HL-60/S4 (cell line): ENCODE results near the gene EIF1AD.
"Not testable (repeated sequence)": the region's sequence is repeated elsewhere in the genome, so short reads cannot be mapped to it uniquely, and the experiment has no call there.

Experiments used
- in situ Hi-C: fragments of 300-500 bp; cut with MboI; formaldehyde crosslinking; loops from 2 replicates; pipeline ENCODE4 v1.14.3; 2022; ENCODE audit warnings: low sequenced_read_pairs

The EIF1AD gene, protein sequence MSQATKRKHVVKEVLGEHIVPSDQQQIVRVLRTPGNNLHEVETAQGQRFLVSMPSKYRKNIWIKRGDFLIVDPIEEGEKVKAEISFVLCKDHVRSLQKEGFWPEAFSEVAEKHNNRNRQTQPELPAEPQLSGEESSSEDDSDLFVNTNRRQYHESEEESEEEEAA

DNA sequence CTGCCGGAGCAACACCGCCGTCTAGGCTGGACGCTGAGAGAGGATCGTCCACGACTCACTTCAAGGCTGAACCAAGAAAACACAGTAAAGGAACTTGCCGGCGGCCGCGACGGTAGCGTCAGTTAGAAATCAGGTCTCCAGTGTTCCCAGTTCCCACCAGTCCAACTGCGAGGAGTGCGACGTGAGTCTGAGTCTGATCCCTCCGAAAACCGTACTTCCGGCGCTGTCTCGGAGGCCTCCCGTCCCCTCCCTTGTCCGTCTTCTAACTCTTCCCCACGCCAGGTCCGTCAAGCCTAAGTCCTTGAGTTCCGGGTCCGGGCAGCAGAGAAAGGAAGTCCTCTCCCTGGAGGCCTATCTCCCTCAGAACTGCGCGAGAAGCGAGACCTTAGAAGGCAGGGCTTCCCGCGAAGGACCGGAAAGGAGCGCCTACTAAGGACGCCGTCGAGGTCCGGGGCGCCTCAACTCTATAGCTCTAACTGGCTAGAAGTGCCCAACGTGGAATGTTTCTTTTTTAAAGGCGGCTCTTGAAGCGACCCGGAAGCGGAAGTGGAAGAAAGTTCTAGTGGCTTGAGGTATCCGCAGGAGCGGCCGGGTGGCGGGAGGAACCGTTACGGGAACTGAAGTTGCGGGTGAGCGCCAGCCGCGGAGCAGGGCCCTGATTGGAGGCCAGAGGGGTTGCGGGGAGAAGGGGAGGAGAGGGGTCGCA is at the start of gene EIF1AD, which contains the start of gene BANF1:
Gene EIF1AD (minus strand): TSS at position 216 of the 706 bp plus-strand sequence. CDS start 1,768 bp downstream, outside the sequence.
Gene BANF1 (plus strand): TSS at position 562 of the 706 bp plus-strand sequence. CDS start 748 bp downstream, outside the sequence.
- in situ Hi-C loops, result no loop called here

DNA sequence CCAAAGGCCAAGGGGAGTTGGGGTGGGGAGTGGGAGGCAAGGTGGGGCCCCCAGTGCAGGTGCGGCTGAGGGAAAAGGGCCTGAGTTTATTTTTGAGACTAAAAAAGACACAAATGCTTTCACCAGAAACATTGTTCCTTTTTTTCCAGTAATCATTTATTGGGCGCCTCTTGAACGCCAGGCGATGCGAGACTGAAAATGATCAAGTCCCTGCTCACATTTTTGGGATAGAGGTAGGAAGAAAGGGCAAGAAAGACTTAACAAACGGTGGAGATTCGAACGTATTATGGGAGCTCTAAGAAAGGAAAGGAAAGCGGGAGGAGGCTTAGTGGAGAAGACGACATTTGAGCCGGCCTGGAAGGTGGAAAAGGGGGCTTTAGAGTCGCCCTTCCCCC is 49.4 kb upstream of the EIF1AD start:
- in situ Hi-C loops, result no loop called here

DNA sequence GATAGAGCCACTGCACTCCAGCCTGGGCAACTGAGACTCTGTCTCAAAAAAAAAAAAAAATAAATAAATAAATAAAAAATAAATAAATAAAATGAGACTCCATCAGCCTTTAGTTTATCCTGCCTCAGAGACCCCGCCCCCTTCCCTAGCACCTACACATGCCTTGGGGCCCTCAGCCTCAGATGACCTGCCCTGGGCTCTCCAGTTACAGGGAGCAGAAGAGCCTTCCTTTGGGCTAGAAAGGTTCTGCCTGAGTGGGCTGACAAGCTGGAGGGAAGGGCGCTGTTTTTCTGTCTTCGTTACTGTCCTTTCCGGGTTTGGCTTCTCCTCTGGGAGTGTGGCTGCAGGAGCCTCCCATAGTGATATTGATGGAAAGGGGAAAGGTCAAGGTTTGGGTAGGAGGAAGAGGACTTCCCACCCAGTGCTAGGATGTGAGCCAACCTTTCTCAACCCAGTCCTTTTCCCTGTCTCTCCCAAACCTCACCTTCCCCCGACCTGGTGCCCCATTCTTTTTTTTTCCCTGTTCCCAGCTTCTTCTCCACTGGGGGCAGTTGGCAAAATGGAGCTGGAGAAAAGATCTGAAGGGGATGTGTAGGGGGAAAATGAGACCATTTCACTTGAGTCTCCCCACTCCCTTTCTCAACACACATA is 48.7 kb upstream of the EIF1AD start:
- in situ Hi-C loops, result no loop called here

DNA sequence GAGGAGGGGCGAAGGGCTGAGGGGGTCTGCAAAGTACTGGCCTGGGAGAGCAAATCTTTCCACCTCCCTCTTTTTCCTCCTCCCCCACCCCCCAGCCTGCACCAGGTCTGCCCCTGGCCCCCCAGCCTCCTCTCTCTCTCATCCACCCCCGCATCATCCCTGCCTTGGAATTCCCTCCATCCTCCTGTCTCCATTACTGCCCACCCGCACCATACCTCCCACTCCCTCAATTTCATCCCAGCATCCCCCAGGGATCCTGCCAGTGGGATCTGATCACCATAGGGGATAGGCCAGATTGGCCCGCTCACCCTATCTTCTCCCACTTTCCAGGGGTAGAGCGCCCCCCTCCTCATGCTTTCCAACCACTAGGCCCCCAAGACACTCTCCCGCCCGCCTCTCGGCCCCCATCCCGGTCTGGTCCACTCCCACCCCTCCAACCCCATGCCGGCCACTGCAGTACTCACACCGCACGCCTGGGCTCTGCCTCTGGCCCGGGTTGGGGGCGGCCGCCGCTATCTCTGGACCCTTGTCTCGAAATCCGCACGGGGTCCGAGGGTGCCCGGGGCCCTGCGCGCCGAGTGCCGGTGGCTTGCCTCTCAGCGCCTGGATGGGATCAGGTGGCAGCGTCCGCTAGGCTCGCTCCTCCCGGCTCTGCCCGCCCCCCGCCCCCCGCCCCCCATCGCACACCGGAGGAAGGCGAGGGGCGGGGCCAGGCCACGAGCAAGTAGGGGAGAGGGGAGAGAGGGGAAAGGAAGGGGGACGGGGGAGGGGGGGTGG is 46.8 kb upstream of the EIF1AD start, which contains the start of gene GAL3ST3:
Gene GAL3ST3 (minus strand): TSS at position 615 of the 777 bp plus-strand sequence. CDS start 3,746 bp downstream, outside the sequence.
- in situ Hi-C loops, result no loop called here

DNA sequence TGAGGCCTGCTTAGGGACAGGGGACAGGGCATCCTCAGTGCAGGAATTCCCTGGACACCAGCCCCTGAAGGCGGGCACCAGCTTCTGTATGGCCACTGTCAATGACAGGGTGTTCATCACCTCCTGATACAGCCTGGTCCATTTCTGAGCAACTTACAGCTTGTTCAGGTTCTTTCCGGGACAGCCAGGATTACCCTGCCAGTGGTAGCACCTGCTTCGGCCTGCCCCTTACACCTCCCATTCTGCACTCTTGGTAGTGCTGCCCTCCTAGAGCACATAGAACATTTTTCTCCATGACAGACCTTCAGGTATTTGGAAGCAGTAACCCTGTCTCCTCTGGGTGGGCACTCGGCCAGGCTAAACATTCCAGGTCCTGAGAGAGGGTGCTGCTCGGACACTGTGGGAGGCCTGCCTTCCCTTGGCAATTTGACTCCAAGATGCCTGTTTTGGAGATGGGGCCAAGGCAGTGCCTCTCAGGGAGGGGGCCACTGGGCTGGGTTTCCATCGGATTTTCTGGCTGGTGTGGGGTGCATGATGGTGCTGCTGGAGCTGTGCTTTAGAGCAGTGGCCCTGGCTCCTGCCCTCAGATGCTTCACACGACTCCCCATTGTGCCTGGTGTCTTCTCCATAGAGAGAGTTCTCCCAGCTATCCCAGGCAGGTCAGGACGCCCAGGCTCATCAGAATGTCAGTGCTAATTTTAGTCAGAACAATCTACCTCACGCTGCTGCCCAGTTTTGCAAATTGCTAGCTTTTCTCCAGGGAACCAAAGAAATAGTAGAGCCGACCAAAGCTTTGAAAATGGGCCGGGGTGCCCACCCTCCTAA is 45.8 kb upstream of the EIF1AD start:
- in situ Hi-C loops, result no loop called here

DNA sequence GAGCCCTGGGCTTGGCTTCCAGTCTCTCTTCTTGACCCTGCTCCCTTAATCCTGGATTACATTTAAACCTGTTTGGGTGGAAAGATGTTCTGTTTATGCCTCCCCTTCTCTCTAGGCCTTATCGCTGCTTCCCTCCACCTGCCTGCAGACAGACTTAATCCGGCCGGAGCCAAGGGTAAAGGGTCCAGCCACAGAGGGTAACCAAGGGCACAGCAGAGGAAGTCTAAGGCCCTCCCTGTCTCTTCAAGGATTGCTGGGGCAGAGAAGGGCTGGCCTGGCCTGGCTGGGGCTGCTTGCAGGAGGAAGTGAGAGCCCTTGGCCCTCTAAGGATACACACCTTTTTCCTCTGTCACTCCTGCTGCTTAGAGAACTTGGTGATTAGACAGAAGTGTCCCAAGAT is 44.9 kb upstream of the EIF1AD start:
- in situ Hi-C loops, result no loop called here

DNA sequence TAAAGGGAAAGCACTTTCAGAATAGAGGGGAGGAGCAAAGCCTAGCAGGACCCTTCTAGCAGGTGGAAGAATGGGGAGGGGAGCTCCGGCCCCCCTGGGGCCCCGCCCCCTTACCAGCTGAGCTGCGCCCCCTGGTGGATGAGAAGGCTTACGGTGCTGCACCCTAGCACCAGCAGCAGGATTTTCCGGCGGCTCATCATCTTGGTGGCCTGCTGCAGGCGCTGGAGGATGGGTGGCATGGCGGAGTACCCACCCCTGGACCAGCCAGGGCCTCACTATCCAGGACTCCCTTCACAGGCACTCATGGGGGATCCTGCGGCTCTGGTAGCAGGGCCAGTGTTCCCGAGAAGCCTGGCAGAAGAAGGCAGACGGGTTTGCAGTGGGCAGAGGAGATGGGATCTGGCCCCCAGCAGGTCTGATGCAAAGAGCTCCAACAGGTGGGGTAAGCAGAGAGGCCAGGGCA is 43.3 kb upstream of the EIF1AD start:
- in situ Hi-C loops, result no loop called here

DNA sequence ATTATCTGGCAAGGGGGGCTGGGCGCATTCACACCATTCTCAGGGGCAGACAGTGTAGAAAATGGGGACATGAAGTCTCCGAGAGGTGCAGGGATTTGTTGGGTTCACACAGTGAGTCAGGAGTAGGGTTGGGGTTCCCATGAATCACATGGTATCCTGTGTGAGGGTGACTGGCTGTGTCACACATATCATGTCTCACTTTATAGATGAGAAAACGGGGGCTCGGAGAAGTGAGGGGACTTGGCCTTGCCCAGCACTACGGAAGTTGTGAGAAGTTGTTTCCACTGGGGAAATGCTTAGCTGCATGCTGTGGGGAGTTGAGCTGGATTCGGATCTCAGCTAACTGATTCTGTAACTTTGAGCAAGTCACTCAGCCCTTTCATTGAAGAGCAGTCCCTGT is 42.8 kb upstream of the EIF1AD start:
- in situ Hi-C loops, result no loop called here

DNA sequence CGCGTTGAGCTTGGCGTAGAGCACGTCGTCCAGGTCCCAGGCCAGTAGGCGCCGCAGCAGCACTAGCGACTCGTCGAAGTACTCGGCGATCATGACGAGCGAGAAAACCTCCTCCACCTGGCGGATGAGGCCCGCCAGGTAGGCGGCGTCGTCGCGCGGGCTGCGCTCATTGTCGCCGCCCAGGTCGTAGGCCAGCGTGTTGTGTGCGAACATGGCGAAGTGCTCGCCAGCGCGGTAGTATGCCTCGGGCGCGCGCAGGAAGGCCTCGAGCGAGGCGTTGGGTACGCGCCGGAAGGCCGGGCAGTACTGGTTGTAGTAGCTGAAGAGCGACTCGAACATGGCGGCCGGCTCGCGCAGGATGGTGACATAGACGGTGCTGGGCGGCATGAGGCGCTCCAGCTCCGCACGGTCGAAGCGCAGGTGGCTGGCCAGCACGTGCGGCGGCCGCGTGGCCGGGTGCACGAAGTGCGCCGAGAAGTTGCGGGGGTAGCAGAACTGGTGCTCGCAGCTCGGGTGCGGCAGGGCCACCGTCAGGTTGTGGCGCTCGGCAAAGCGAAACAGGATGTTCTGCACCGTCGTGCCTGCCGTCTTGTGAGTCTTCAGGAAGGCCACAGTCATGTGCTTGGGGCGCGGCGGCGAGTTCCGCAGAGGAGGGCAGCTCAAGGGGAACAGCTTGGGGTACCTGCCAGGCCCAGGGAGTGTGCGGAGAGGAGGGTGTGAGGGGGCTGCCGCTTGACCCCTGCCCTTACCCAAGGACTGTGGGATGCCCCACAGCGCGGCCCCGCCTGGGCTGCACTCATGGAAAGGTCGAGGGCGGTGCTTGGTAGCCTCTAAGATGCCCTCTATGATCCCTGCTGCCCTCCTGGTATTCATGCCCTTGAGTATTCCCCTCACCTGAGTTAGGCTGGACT is 41.3 kb upstream of the EIF1AD start:
- in situ Hi-C loops, result no loop called here

DNA sequence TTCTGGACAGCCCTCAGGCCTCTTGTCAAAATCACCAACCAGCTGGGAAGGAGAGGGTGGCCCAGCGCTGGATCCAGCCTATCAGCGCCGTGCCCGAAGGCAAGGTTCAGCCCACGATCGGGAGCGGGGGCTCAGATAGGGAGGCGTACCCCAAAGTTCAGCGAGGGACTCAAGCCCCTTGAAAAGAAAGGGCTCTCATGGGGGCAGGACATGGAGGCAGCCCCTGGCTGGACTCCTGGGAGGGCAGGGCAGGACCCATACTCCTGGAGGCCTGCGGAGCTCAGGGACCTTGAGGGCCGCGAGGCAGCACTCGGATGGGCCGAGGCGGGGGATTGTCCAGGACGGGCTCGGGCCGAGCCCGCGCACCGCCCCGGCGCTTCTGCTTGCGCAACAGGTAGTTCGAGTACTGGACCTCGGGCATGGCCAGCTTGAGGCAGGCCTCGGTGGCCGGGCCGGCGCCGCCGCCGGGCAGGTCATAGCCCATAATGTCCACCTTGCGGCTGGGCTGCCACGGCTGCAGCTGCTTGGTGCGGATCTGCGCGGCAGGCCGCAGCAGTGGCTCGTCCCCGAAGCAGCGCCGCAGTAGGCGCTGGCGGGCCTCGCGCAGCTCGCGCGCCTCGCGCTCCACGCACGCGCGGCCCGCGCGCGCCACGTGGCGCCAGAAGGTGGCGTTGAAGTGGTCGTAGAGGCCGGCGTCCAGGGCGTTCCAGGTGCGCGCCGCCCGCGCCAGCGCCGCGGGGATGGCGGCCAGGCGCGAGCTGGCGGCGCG is 40.5 kb upstream of the EIF1AD start:
- in situ Hi-C loops, result no loop called here

DNA sequence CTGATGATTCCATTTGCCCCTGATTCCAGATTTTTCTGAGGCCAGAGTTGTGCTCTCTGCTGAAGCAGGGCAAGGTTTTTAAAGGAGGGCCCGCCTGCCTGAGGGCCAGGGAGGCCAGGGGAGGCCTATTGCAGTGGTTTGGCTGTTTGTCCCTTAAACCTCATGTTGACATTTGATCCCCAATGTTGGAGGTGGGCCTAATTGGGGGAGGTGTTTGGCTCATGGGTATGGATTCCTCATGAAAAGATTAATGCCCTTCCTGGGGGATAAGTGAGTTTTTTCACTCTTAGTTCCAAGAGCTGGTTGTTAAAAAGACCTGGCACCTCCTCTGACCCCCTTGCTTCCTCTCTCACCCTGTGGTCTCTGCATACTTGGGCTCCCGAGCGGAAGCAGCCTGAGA is 37.8 kb upstream of the EIF1AD start:
- in situ Hi-C loops, result no loop called here

DNA sequence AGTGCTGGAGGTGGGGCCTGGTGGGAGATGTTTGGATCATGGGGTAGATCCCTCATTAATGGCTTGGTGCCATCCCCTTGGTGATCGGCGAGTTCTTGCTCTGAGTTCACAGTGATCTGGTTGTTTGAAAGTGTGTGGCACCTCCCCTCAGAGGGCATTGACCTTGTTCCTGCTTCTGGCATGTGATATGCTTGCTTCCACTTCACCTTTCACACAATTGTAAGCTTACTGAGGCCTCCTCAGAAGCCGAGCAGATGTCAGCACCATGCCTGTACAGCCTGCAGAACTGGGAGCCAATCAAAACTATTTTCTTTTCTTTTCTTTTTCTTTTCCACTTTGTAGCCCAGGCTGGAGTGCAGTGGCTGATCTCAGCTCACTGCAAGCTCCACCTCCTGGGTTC is 35.4 kb upstream of the EIF1AD start:
- in situ Hi-C loops, result no loop called here

DNA sequence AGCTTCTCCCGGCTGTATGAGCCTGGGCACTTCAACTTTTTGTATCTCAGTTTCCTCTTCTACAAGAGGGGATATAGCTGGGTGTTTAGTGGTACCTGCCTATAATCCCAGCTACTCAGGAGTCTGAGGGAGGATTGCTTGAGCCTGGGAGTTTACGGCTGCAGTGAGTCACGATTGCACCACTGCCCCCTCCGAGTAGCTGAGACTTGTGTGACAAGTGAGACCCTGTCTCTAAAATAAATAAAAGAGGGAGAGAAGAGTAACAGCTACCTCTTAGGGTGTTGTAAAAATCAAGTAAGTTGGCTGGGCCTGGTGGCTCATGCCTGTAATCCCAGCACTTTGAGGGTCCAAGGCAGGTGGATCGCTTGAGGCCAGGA is 34.4 kb upstream of the EIF1AD start:
- in situ Hi-C loops, result no loop called here

DNA sequence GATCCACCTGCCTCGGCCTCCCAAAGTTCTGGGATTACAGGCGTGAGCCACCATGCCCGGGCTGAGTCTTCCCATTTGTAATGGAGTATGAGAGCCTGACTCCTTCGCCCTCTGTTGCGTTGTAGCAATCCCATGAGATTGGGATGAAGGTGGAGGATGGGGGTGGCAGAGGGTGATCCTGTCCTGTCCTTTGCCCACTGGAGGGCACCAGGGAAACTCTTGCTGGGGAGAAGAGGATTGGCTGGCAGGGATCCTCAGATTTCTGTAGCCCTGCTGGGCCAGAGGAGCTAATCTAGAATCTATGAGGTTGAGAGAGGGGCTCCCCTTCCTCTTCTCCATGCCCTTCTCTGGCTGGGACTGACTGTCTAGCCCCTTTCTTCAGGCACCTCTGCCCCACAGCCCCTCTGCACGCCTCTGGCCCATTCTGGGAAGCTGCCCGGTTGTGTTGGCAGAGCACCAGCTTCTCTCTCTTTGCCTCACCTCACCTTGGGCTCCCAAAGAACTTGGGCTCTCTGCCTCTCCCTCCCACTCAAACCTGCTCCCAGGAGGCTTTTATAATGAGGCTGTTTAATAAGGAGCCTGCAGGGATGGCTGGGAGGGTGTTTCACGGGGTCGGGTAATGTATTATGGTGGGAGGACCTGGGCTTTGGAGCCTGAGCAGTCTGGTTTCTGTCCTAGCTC is 33.8 kb upstream of the EIF1AD start:
- in situ Hi-C loops, result no loop called here

DNA sequence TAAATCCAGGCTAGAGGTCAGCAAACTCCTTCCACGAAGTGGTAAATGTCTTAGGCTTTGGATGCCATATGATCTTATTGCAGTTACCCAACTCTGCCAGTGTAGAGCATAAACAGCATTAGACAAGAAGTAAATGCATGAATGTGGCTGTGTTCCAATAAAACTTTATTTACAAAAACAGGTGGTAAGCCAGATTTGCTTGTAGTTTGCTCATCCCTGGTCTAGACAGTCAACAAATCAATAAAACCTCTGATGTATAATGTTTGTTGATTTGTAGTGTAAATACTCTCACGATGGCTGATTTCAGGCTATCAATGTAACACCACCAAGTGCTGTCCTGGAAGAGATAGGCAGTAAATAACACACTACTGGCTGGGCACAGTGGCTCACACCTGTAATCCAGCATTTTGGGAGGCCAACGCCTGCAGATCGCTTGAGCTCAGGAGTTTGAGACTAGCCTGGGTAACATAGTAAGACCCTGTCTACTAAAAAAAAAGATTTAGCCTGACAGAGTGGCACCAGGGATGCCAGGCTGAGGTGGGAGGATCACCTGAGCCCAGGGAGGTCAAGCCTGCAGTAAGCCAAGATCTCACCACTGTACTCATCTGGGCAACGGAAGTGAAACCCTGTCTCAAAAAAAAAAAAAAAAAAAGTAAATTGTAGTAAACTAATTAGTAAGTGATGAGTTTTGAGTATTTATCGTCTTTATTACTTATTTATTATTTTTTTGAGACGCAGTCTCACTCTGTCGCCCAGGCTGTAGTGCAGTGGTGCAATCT is 31.2 kb upstream of the EIF1AD start:
- in situ Hi-C loops, result no loop called here

DNA sequence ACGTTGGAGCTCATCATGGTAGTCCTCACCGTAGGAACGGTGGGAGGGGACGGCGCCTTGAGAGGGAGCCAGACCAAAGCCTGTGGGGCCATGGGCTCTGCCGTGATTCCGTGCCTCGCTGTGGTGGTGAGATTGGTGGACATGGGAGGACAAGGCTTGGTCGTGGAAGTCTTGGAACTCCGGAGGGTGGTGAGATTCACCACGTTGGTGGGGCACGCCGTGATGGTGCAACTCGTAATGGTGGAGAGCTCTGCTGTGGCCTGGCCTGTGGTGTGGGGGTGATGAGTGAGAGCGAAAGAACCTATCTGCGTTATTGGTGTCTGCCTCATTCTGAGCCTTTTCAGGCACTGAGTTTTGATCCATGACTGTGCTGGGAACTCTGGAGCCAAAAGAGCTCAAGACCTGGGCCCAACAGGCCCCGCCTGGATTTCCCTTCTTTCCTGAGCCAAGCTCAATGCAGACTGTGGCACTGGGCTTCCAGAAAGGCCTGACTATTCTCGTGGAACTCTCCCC is 24.1 kb upstream of the EIF1AD start, which contains the start of gene CATSPER1:
Gene CATSPER1 (minus strand): TSS at position 463 of the 513 bp plus-strand sequence. CDS start 100 bp downstream, at position 363.
- in situ Hi-C loops, result no loop called here

DNA sequence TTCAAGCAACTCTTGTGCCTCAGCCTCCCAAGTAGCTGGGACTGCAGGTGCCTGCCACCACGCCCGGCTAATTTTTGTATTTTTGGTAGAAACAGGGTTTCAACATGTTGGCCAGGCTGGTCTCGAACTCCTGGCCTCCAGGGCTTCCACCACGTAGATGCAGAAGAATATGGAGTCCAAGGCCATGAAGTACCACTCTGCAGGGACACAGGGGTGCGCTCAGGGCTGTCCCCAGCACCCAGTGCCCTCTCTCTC is 21.2 kb upstream of the EIF1AD start:
- in situ Hi-C loops, result not testable (repeated sequence)
